ENCODE measurements around the gene IMPA2.
"Not testable (repeated sequence)": the region's sequence is repeated elsewhere in the genome, so short reads cannot be mapped to it uniquely, and the experiment has no call there.

IMPA2 gene

GRCh38 chr18:11962597-11962996 lies 18.7 kb upstream of the IMPA2 start:
- DNase-seq, result no peak

GRCh38 chr18:11963991-11964484 lies 17.3 kb upstream of the IMPA2 start:
- DNase-seq, result no peak

GRCh38 chr18:11969904-11970835 lies 11.1 kb upstream of the IMPA2 start:
- DNase-seq, result no peak

DNA sequence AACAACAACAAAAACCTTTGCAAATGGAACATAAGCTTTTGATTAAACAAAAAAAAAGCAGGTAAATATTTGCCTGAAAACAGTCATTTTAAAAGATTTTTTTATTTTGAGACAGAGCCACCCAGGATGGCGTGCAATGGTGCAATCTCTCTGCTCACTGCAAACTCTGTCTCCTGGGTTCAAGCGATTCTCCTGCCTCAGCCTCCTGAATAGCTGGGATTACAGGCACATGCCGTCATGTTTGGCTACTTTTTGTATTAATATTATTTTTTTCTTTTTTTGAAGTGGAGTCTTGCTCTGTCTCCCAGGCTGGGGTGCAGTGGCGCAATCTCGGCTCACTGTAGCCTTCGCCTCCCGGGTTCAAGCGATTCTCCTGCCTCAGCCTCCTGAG lies 10.5 kb upstream of the IMPA2 start:
- not testable (repeated sequence) for DNase-seq

- no peak for DNase-seq
Observed at GRCh38 chr18:11972371-11973174, 8.7 kb upstream of the IMPA2 start.

DNA sequence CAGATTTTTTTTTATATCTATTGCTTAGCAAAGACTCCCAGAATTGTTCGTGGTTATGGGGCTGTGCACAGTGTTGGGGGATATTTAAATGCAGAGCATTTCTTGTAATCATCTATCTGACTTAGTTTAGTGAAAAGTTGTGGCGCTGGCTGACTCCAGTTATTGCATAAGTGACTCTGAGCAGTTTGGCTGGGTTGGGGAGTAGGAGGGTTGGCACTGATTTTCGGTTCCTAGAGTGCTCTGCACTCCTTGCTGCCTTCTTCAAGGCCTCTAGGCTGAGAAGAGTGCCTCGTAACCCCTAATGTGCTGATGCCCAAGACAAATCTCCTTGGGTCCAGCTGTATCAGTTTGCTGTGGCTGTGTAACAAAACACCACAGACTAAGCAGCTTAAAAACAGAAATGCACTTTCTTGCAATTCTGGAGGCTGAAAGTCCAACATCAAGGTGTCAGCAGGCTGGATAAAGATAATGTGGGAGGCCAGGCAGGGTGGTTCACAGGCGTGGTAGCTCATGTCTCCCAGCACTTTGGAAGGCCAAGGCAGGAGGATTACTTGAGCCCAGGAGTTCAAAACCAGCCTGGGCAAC lies 6.5 kb upstream of the IMPA2 start:
- DNase-seq, result no peak

- DNase-seq, result no peak
Observed at GRCh38 chr18:11975723-11976122, 5.6 kb upstream of the IMPA2 start.

DNA sequence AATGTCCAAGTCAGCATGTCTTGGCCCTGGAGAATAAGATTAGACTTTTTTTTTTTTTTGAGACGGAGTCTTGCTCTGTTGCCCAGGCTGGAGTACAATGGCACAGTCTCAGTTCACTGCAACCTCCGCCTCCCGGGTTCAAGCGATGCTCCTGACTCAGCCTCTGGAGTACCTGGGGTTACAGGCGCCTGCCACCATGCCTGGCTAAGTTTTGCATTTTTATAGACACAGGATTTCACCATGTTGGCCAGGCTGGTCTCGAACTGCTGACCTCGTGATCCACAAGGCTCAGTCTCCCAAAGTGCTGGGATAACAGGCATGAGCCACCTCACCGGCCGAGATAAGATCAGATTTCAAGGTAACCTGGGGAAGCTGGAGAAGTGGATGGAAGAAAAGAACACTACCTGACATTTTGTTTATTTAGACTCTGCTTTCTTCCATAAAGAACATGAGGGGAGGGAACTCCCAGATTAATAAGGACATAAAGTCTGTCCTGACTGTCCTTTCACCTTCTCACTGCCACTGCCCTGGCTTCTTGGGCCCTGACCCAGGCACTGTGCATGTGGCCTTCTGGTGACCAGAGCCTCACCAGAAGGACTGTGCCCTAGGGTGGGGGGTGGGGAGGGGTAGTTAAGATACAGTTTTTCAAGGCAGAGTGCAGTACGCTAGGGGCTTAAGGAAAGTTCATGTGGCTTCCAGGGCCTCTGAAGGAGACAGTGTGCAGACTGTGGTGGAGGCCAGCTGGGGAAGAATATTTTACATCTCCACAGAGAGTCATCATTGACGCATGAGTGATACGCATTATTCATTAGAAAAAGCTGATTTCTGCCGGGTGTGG lies 4.8 kb upstream of the IMPA2 start:
- DNase-seq, result no peak

DNA sequence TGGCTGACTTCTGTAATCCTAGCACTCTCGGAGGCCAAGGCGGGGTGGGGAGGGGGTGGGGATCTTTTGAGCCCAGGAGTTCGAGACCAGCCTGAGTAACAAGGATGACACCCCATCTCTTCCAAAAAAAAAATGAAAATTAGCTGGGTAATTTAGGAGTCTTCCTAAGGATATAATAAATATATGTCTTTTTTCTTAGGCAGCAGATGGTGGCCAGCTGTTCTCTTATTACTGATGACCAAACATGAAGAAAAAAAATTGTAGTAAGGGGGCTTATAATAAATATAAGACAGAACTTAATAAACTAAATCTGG lies 4.2 kb upstream of the IMPA2 start:
- no peak for DNase-seq

GRCh38 chr18:11978956-11979355 lies 2.4 kb upstream of the IMPA2 start:
- no peak for DNase-seq

DNA sequence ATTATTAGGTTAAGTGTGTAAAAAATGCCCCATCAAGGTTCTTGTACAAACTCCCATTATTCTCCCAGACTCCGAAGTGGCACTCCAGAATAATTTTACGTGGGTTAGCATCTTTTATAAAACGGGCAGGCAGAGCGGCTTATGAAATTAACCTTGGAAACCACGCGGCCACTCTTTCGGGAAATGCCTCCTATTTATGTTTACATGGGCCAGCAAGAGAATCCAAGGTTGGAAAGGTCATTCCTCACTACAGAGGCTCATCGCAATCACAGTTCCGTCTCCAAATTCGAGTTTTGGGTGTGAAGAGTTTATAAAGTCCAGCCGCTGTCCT lies 1.2 kb upstream of the IMPA2 start:
- DNase-seq, result no peak

GRCh38 chr18:11980494-11981191 lies 664 bp upstream of the IMPA2 start:
- DNase-seq, result peak in 13 of 14 donors; percentile 28 to 93 (median 84)

GRCh38 chr18:11981543-11982366 lies 448 bp downstream of the IMPA2 start:
- DNase-seq, result peak in 6 of 14 donors; percentile 6 to 63 (median 18)

DNA sequence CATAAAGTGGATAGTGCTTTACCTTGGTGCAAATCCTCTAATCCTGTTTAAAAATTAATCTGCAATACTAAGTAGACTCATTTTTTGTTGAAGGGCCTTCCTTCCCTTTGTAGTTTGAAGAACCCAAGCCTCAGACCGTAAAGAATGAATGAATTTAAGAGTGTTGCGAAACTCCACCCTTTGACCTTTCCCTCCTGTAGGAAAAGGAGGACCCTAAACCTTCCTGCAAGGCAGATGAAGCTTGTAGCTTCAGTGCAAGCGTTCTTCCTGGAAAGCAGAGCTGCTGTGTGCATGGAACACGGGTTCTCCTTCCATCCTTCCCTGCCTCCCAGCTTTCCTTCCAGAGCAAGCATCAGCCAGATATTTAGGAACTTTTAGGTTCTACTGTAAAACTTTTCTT lies 1.7 kb downstream of the IMPA2 start:
- DNase-seq, result no peak

DNA sequence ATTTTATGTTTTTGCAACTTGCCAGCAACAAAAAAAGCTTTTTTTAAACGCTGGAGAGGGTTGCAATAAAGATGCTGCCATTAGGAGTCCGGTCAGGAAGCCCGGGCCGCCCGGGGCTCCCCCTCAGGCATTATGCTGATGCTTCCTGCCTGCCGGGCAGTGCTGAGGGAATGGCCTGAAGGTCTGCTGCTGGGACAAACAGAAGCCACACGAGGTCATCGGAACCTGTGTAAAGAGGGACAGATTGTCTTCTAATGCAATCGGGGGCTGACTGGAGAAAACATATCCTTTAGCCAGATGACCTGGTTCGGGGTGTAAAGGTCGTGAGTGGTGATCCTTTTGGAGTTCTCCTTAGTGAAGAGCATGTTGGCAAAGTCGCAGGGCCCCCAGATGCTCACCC lies 2.3 kb downstream of the IMPA2 start:
- no peak for DNase-seq

- no peak for DNase-seq
Observed at GRCh38 chr18:11984091-11984490, 2.8 kb downstream of the IMPA2 start.

DNA sequence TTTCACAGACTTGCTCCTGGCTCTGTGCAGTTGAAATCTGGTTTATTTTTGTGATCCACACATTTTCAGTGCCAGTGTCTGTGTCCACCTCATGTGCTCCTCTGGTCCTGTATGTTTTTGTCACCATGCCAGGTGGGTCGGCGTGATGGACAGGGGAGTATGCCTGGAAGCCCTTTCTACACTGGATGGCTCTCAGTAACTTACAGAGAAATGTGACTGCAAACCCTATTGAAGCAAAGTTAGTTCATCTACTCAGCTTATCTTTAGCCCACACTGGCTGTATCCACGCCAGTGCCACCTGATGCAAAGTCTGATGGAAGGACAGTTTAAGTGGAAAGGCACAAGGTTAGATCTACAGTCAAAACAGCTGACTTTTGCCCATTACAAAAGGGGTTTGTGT lies 4.3 kb downstream of the IMPA2 start:
- DNase-seq, result no peak

- no peak for DNase-seq
Observed at GRCh38 chr18:11986061-11986460, 4.8 kb downstream of the IMPA2 start.

DNA sequence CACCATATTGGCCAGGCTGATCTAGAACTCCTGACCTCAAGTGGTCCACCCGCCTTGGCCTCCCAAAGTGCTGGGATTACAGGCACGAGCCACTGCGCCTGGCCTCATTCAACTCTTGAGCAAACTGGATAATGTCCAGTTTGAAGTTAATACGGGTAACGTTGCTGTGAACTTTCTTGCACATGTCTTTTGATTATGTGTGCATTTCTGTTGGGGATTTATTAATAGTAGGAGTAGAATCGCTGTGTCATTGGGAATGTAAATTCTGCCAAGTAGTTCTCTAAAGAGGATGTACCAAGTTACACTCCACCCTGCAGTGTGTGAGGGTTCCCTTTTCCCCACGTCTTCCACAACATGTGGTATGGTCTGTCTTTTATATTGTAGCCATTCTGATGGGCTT lies 6.2 kb downstream of the IMPA2 start:
- DNase-seq, result no peak

DNA sequence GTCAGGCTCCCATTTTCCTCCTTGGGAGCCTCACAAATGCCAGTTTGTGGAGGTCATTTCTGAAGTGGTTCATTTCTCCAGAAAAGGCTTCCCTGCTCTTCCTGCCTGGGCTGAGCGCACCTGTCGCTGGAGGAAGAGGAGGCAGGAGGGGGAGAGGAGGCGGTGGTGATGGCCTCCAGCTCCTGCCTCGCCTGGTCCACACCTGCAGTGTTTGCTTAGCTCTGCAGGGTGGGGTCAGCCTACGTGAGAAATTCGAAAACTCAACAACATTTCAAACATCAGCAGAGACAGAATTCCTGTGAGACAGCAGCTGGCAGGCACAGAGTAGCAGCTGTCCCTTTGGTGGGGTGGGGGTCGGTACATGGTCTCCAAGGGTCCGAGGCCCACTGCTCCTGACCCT lies 7.9 kb downstream of the IMPA2 start:
- DNase-seq, result no peak

- no peak for DNase-seq
Observed at GRCh38 chr18:11989966-11990380, 8.7 kb downstream of the IMPA2 start.
